Measurements from ENCODE around the gene CIAO3.

CIAO3 gene

DNA sequence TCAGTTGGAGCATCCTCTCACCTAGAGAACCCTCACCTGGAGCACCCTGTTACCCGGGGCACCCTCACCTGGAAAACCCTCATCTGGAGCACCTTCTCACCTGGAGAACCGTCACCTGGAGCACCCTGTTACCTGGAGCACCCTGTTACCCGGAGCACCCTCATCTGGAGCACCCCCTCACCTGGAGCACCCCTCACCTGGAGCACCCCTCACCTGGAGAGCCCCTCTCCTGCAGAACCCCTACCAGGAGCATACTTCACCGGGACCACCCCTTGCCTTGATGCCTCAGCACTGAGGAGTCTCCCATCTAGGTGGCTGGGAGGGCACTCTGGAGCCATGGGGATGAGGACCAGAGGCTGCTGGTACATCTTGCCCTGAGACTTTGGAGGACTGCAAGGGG, 31.8 kb downstream of the CIAO3 start:
- Histone ChIP-seq H3K27ac (ENCODE audit: extremely low read depth, low read depth, low read length) (no peak overlapping the region), H3K36me3 (ENCODE audit: control insufficient read depth in 2 of 2, insufficient read depth in 1 of 2, low read length in 2 of 2) (no peaks in the 10 kb centered on the region), H3K9me3 (ENCODE audit: control insufficient read depth, insufficient read depth, low read depth, low read length) (no peaks in the 10 kb centered on the region), H3K4me3 (ENCODE audit: low read depth, low read length) (no peak overlapping the region), H3K4me1 (ENCODE audit: control insufficient read depth, insufficient read depth, low read length) (peaks cover 5% of the 10 kb centered on the region)
- ChIA-PET POLR2A (interaction anchor here (0.6 to 1.8 kb wide), 8 partner anchors 12 to 417 kb away, joined by 3 to 12 read pairs (median 6); partner anchors contain the start of genes ANTKMT, CHTF18, GNG13 and RPUSD1), CTCF (interaction anchor here (1.1 to 5.7 kb wide), 3 partner anchors 13 to 347 kb away, joined by 3 to 119 read pairs (median 7); partner anchors contain the start of genes ANTKMT, CHTF18 and RPUSD1)
- TF ChIP-seq, protein P1, sequence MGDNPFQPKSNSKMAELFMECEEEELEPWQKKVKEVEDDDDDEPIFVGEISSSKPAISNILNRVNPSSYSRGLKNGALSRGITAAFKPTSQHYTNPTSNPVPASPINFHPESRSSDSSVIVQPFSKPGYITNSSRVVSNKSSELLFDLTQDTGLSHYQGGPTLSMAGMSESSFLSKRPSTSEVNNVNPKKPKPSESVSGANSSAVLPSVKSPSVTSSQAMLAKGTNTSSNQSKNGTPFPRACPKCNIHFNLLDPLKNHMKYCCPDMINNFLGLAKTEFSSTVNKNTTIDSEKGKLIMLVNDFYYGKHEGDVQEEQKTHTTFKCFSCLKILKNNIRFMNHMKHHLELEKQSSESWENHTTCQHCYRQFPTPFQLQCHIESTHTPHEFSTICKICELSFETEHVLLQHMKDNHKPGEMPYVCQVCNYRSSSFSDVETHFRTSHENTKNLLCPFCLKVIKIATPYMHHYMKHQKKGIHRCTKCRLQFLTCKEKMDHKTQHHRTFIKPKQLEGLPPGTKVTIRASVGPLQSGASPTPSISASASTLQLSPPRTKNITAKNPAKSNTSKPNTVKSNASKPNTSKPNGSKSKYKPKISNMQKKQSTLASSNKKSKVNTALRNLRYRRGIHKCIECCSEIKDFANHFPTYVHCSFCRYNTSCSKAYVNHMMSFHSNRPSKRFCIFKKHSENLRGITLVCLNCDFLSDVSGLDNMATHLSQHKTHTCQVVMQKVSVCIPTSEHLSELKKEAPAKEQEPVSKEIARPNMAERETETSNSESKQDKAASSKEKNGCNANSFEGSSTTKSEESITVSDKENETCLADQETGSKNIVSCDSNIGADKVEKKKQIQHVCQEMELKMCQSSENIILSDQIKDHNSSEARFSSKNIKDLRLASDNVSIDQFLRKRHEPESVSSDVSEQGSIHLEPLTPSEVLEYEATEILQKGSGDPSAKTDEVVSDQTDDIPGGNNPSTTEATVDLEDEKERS (tag by site-specific recombination; IDR thresholded peaks at IDR 0.05): no peak
- no peak for TF ChIP-seq ZNF830 (tag by site-specific recombination; IDR thresholded peaks at IDR 0.05; ENCODE audit: low read depth)
- TF ChIP-seq, protein P2, sequence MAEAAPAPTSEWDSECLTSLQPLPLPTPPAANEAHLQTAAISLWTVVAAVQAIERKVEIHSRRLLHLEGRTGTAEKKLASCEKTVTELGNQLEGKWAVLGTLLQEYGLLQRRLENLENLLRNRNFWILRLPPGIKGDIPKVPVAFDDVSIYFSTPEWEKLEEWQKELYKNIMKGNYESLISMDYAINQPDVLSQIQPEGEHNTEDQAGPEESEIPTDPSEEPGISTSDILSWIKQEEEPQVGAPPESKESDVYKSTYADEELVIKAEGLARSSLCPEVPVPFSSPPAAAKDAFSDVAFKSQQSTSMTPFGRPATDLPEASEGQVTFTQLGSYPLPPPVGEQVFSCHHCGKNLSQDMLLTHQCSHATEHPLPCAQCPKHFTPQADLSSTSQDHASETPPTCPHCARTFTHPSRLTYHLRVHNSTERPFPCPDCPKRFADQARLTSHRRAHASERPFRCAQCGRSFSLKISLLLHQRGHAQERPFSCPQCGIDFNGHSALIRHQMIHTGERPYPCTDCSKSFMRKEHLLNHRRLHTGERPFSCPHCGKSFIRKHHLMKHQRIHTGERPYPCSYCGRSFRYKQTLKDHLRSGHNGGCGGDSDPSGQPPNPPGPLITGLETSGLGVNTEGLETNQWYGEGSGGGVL (tag by site-specific recombination; IDR thresholded peaks at IDR 0.05): no peak
- no peak for TF ChIP-seq ZNF391 (tag by site-specific recombination; IDR thresholded peaks at IDR 0.05; ENCODE audit: borderline replicate concordance, low read depth)
- TF ChIP-seq ZEB2 (tag by site-specific recombination; IDR thresholded peaks at IDR 0.05): peak; percentile 88

DNA sequence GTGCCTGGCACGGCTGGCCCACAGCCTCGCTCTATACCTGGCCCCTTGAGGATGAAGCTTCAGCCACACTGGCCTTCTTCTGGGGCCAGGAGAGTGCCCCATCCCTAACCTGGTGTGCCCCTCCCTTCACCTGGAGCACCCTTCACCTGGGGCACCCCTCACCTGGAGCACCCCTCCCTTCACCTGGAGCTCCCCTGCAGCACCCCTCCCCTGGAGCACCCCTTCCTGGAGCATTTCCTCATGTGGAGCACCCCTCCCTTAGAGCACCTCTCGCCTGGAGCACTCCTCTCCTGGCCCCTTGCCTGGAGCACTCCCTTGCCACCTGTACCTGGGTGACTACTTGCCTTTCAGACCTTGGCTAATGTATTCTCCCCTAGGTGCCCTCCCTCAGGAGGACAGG, 32.8 kb downstream of the CIAO3 start:
- Histone ChIP-seq H3K36me3 (ENCODE audit: control insufficient read depth in 2 of 2, insufficient read depth in 1 of 2, low read length in 2 of 2) (no peaks in the 10 kb centered on the region), H3K27ac (ENCODE audit: extremely low read depth, low read depth, low read length) (no peak overlapping the region), H3K4me1 (ENCODE audit: control insufficient read depth, insufficient read depth, low read length) (peaks cover 5% of the 10 kb centered on the region), H3K9me3 (ENCODE audit: control insufficient read depth, insufficient read depth, low read depth, low read length) (no peaks in the 10 kb centered on the region), H3K4me3 (ENCODE audit: low read depth, low read length) (no peak overlapping the region)
- ChIA-PET POLR2A (interaction anchor here (1.2 to 2.3 kb wide), 3 partner anchors 9 to 28 kb away, joined by 3 to 8 read pairs (median 3); partner anchors contain the start of genes ANTKMT and STUB1), CTCF (interaction anchor here (0.6 kb wide), 1 partner anchor 570 kb away, joined by 4 read pairs; no protein-coding TSS in a partner anchor)
- TF ChIP-seq ZEB2 (tag by site-specific recombination; IDR thresholded peaks at IDR 0.05) (peak; percentile 85), ZIC2 (tag by site-specific recombination; IDR thresholded peaks at IDR 0.05) (no peak)

DNA sequence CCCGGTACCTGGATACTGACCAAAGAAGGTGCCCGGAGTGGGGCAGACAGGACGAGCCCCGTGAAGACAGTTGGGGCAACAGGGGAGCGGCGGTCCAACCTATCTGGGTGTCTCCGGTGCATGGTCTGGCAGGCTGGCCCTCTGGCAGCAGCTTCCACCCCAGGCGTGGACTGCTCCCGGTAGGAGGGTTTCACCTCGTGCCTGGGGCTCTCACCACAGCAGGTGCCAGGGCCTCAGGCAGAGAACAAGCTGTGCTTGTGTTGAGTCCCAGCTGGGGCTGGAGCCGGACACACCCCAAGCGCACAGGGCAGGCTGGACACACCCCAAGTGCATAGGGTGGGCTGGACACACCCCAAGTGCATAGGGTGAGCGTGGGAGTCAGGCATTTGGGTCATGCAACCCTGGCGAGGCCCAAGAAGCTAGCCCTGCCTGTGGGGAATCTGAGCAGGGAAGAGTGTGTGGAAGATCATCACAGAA, 33.7 kb downstream of the CIAO3 start:
- ChIA-PET POLR2A (interaction anchor here (0.6 to 2.3 kb wide), 5 partner anchors 9 to 42 kb away, joined by 3 to 8 read pairs (median 3); partner anchors contain the start of genes ANTKMT and STUB1), CTCF (interaction anchor here (1.0 to 1.1 kb wide), 2 partner anchors 9 to 79 kb away, joined by 3 to 5 read pairs; no protein-coding TSS in a partner anchor)
- Histone ChIP-seq H3K9me3 (ENCODE audit: control insufficient read depth, insufficient read depth, low read depth, low read length) (no peaks in the 10 kb centered on the region), H3K4me1 (ENCODE audit: control insufficient read depth, insufficient read depth, low read length) (peaks cover 5% of the 10 kb centered on the region), H3K27ac (ENCODE audit: extremely low read depth, low read depth, low read length) (no peak overlapping the region), H3K4me3 (ENCODE audit: low read depth, low read length) (no peak overlapping the region), H3K36me3 (ENCODE audit: control insufficient read depth in 2 of 2, insufficient read depth in 1 of 2, low read length in 2 of 2) (no peaks in the 10 kb centered on the region)
- TF ChIP-seq ZBTB7A (tag by site-specific recombination; IDR thresholded peaks at IDR 0.05; ENCODE audit: low read depth): no peak
- TF ChIP-seq ZNF174 (tag by site-specific recombination; IDR thresholded peaks at IDR 0.05): no peak
- TF ChIP-seq TCF7L2 (IDR thresholded peaks at IDR 0.05; ENCODE audit: borderline replicate concordance, low read depth, low read length): no peak
- TF ChIP-seq, protein P3, sequence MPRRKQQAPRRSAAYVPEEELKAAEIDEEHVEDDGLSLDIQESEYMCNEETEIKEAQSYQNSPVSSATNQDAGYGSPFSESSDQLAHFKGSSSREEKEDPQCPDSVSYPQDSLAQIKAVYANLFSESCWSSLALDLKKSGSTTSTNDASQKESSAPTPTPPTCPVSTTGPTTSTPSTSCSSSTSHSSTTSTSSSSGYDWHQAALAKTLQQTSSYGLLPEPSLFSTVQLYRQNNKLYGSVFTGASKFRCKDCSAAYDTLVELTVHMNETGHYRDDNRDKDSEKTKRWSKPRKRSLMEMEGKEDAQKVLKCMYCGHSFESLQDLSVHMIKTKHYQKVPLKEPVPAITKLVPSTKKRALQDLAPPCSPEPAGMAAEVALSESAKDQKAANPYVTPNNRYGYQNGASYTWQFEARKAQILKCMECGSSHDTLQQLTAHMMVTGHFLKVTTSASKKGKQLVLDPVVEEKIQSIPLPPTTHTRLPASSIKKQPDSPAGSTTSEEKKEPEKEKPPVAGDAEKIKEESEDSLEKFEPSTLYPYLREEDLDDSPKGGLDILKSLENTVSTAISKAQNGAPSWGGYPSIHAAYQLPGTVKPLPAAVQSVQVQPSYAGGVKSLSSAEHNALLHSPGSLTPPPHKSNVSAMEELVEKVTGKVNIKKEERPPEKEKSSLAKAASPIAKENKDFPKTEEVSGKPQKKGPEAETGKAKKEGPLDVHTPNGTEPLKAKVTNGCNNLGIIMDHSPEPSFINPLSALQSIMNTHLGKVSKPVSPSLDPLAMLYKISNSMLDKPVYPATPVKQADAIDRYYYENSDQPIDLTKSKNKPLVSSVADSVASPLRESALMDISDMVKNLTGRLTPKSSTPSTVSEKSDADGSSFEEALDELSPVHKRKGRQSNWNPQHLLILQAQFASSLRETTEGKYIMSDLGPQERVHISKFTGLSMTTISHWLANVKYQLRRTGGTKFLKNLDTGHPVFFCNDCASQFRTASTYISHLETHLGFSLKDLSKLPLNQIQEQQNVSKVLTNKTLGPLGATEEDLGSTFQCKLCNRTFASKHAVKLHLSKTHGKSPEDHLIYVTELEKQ (tag by site-specific recombination; IDR thresholded peaks at IDR 0.05; ENCODE audit: borderline replicate concordance): no peak
- peak; percentile 23; the same call in 1 of the 2 replicates for TF ChIP-seq ZNF600 (tag by site-specific recombination; IDR thresholded peaks at IDR 0.05)
- no peak for TF ChIP-seq ZNF830 (tag by site-specific recombination; IDR thresholded peaks at IDR 0.05; ENCODE audit: low read depth)
- TF ChIP-seq, protein P4, sequence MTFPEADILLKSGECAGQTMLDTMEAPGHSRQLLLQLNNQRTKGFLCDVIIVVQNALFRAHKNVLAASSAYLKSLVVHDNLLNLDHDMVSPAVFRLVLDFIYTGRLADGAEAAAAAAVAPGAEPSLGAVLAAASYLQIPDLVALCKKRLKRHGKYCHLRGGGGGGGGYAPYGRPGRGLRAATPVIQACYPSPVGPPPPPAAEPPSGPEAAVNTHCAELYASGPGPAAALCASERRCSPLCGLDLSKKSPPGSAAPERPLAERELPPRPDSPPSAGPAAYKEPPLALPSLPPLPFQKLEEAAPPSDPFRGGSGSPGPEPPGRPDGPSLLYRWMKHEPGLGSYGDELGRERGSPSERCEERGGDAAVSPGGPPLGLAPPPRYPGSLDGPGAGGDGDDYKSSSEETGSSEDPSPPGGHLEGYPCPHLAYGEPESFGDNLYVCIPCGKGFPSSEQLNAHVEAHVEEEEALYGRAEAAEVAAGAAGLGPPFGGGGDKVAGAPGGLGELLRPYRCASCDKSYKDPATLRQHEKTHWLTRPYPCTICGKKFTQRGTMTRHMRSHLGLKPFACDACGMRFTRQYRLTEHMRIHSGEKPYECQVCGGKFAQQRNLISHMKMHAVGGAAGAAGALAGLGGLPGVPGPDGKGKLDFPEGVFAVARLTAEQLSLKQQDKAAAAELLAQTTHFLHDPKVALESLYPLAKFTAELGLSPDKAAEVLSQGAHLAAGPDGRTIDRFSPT (tag by site-specific recombination; IDR thresholded peaks at IDR 0.05): peak; percentile 64; the same call in 1 of the 2 replicates
- TF ChIP-seq ZBTB48 (tag by site-specific recombination; IDR thresholded peaks at IDR 0.05): no peak
- TF ChIP-seq, protein P5, sequence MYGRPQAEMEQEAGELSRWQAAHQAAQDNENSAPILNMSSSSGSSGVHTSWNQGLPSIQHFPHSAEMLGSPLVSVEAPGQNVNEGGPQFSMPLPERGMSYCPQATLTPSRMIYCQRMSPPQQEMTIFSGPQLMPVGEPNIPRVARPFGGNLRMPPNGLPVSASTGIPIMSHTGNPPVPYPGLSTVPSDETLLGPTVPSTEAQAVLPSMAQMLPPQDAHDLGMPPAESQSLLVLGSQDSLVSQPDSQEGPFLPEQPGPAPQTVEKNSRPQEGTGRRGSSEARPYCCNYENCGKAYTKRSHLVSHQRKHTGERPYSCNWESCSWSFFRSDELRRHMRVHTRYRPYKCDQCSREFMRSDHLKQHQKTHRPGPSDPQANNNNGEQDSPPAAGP (tag by site-specific recombination; IDR thresholded peaks at IDR 0.05): peak; percentile 85
- no peak for TF ChIP-seq HOXC10 (CRISPR knock-in tag; IDR thresholded peaks at IDR 0.05)
